Osteoblast (primary cell): ENCODE measurements around the gene C2orf80. TPM values are rescaled to one million over a fixed set of nuclear protein-coding genes. Genes with fewer than 3 reads are reported as not detected.

Source experiments
- DNase-seq: peaks from one replicate; pipeline ENCODE4 v3.0.0; 2011; ENCODE audit warnings: low spot score, mixed read lengths; ENCODE audit not compliant: insufficient read length; ENCODE audit errors: missing footprints
- H2AFZ ChIP-seq: 2 replicates; pipeline ENCODE4 v1.6.0; 2011; ENCODE audit warnings: mild to moderate bottlenecking, low read length
- H3K27ac ChIP-seq: 2 replicates; pipeline ENCODE4 v1.5.1; 2011; ENCODE audit warnings: mild to moderate bottlenecking, low read depth, low read length, moderate library complexity
- H3K27me3 ChIP-seq: 2 replicates; pipeline ENCODE4 v1.6.0; 2012; ENCODE audit warnings: mild to moderate bottlenecking, control low read depth, inconsistent platforms, low read length, moderate library complexity; ENCODE audit not compliant: insufficient read depth
- H3K36me3 ChIP-seq: 2 replicates; pipeline ENCODE4 v1.5.1; 2011; ENCODE audit warnings: mild to moderate bottlenecking, low read length, control low read depth, moderate library complexity; ENCODE audit not compliant: insufficient read depth
- H3K4me1 ChIP-seq: 2 replicates; pipeline ENCODE4 v1.5.1; 2011; ENCODE audit warnings: mild to moderate bottlenecking, low read length, control low read depth, moderate library complexity; ENCODE audit not compliant: insufficient read depth
- H3K4me2 ChIP-seq: 2 replicates; pipeline ENCODE4 v1.6.0; 2011; ENCODE audit warnings: mild to moderate bottlenecking, low read length; ENCODE audit not compliant: insufficient read depth
- H3K4me3 ChIP-seq: fragments of 200-600 bp; sonication (generic); 3 replicates; pipeline ENCODE4 v1.5.1; 2012; ENCODE audit warnings: mild to moderate bottlenecking, low read length, inconsistent platforms; ENCODE audit not compliant: insufficient read depth
- H3K79me2 ChIP-seq: 2 replicates; pipeline ENCODE4 v1.6.0; 2012; ENCODE audit warnings: mild to moderate bottlenecking, low read length, control low read depth, inconsistent platforms; ENCODE audit not compliant: insufficient read depth
- H3K9me3 ChIP-seq: 2 replicates; pipeline ENCODE4 v1.5.1; 2011; ENCODE audit warnings: low read depth, low read length, control low read depth
- H4K20me1 ChIP-seq: 2 replicates; pipeline ENCODE4 v1.6.0; 2012; ENCODE audit warnings: mild to moderate bottlenecking, low read length, control low read depth; ENCODE audit not compliant: insufficient read depth
- CTCF ChIP-seq: IDR thresholded peaks from 2 replicates; pipeline ENCODE4 v1.5.1; 2011; ENCODE audit warnings: mild to moderate bottlenecking, low read depth, low read length, moderate library complexity; ENCODE audit errors: extremely low read depth
- total RNA-seq: library from RNA; depleted of rRNA; stranded (reverse); fragments of >200 nt; gene quantifications from 2 replicates; pipeline ENCODE4 v1.2.3, GENCODE V29; 2012

C2orf80 gene
- total RNA-seq, 1 donor: not detected

DNA sequence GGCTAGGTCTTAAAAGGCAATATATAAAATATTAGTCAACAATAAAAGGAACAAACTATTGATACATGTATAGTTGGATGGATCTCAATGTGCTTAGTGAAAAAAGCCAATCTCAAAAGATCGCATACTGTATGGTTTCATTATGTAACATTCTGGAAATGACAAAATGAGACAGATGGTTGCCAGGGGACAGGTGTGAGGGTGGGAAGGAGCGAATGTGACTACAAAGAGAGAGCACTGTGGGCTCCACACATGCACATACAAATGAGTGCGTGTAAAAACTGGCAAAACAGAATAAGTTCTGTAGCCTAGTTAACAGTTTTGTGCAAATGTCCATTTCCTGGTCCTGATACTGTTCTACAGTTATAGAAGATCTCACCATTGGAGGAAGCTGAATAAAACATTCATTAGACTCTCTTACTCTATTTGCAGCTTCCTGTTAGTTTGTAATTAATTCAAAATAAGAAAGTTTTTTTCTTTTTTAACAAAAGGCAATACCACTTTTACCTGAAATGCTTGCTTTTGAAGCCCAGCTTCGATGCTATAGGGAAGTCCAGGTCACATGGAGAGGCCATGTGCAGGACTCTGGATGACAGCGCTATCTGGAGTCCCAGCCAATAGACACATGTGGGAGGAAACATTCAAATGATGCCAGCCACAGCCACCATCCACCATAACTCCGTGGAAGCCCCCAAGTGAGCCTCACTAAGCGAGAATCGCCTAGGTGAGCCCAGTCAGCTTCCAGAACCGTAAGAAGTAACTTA, 21.0 kb upstream of the C2orf80 start:
- no peaks in the 10 kb centered on the region for H3K27me3 ChIP-seq
- H3K4me1 ChIP-seq: no peaks in the 10 kb centered on the region
- H3K79me2 ChIP-seq: no peaks in the 10 kb centered on the region
- no peak overlapping the region for H3K27ac ChIP-seq
- no peak for DNase-seq
- no peak overlapping the region for H2AFZ ChIP-seq
- TF ChIP-seq CTCF: no peak
- H3K36me3 ChIP-seq: no peaks in the 10 kb centered on the region
- no peak overlapping the region for H3K4me2 ChIP-seq
- H4K20me1 ChIP-seq: no peaks in the 10 kb centered on the region
- no peak overlapping the region for H3K4me3 ChIP-seq
- no peaks in the 10 kb centered on the region for H3K9me3 ChIP-seq

DNA sequence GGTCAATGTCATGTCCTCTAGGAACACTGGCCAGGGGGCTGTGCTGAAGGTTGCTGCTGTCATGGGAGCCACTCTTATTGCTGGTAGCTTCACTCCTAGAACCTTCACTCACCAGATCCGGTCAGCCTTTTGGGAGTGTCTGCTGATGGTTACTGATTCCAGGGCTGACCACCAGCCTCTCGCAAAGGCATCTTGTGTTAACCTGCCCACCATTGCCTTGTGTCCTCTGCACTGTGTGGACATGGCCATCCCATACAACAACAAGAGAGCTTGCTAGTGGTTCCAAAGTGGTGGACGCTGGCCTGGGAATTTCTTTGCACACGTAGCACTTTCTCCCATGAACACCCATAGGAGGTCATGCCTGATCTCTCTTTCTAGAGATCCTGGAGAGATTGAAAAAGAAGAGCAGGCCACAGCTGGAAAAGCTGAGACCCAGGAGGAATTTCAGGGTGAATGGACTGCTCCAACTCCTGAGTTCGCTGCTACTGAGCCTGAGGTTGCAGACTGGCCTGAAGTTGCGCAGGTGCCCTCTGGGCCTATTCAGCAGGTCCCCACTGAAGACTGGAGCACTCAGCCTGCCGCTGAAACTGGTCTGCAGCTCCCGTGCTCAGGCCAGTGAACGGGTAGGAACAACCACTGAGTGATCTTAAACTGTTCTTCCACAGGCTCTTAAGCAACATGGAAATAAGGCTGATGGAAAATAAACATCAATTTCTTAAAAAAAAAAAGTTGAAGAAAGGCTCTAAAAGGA, 18.7 kb upstream of the C2orf80 start:
- Histone ChIP-seq H3K4me2 (no peak overlapping the region), H3K36me3 (no peaks in the 10 kb centered on the region), H3K27me3 (no peaks in the 10 kb centered on the region), H3K9me3 (no peaks in the 10 kb centered on the region), H2AFZ (no peak overlapping the region), H3K79me2 (no peaks in the 10 kb centered on the region), H4K20me1 (no peaks in the 10 kb centered on the region), H3K4me3 (no peak overlapping the region), H3K4me1 (no peaks in the 10 kb centered on the region), H3K27ac (no peak overlapping the region)
- no peak for DNase-seq
- TF ChIP-seq CTCF: no peak

DNA sequence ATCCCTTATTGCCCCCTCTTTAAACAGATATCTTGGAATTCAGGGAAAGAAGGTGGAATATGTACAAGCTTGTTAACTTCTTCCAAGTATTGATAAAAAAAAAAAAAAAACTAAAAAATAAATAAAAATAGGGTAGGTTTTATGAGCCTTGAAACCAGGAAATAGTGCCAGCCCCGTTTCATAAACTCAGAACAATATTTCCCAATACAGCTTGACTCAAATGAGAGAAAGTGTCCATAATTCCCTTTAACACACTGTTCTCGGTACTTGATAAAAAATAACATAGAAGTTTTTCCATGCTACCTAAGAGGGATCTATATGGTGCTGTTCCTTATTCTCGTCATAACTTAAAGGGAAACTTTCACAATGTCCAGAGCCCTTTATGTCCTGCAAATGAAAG, 17.9 kb upstream of the C2orf80 start:
- no peak overlapping the region for H3K4me2 ChIP-seq
- H3K27me3 ChIP-seq: no peaks in the 10 kb centered on the region
- H3K4me1 ChIP-seq: no peaks in the 10 kb centered on the region
- no peaks in the 10 kb centered on the region for H3K36me3 ChIP-seq
- no peak for DNase-seq
- no peak for TF ChIP-seq CTCF
- H4K20me1 ChIP-seq: no peaks in the 10 kb centered on the region
- no peaks in the 10 kb centered on the region for H3K9me3 ChIP-seq
- H3K27ac ChIP-seq: no peak overlapping the region
- H3K79me2 ChIP-seq: no peaks in the 10 kb centered on the region
- no peak overlapping the region for H3K4me3 ChIP-seq
- H2AFZ ChIP-seq: no peak overlapping the region

- H4K20me1 ChIP-seq: no peaks in the 10 kb centered on the region
- H3K27ac ChIP-seq: no peak overlapping the region
- H3K36me3 ChIP-seq: no peaks in the 10 kb centered on the region
These were observed 14.3 kb upstream of the C2orf80 start for GRCh38 chr2:208204166-208204565.

More at GRCh38 chr2:208204166-208204565, 14.3 kb upstream of the C2orf80 start:
- no peak overlapping the region for H3K4me3 ChIP-seq
- no peak overlapping the region for H2AFZ ChIP-seq
- H3K4me2 ChIP-seq: no peak overlapping the region
- H3K4me1 ChIP-seq: no peaks in the 10 kb centered on the region
- DNase-seq: no peak
- no peak for TF ChIP-seq CTCF
- H3K9me3 ChIP-seq: no peaks in the 10 kb centered on the region
- no peaks in the 10 kb centered on the region for H3K27me3 ChIP-seq
- H3K79me2 ChIP-seq: no peaks in the 10 kb centered on the region
